Nephron (organoid): Measurements from ENCODE around the gene LMTK3.

Experiments used
- H3K27ac Mint-ChIP-seq, 3 experiments: 2 replicates each; pipeline ENCODE4 v1.8.0; 2020; ENCODE audit warnings: mixed read lengths in 3 of 3, mild to moderate bottlenecking in 2 of 3, moderate library complexity in 1 of 3
- H3K27me3 Mint-ChIP-seq: 2 replicates; pipeline ENCODE4 v1.8.0; 2021; ENCODE audit warnings: low read depth, mild to moderate bottlenecking, moderate library complexity, mixed read lengths
- H3K36me3 Mint-ChIP-seq: 2 replicates; pipeline ENCODE4 v1.8.0; 2020; ENCODE audit warnings: low read depth, mixed read lengths
- H3K4me1 Mint-ChIP-seq: 2 replicates; pipeline ENCODE4 v1.8.0; 2020; ENCODE audit warnings: mixed read lengths
- H3K4me3 Mint-ChIP-seq, 3 experiments: 2 replicates each; pipeline ENCODE4 v1.8.0; 2020; ENCODE audit warnings: mild to moderate bottlenecking in 3 of 3, mixed read lengths in 3 of 3, moderate library complexity in 2 of 3
- H3K9me3 Mint-ChIP-seq: 2 replicates; pipeline ENCODE4 v1.8.0; 2020; ENCODE audit warnings: mixed read lengths
- CTCF ChIP-seq, 3 experiments: fragments of 200-600 bp; sonication (generic); IDR thresholded peaks; one replicate each; pipeline ENCODE4 v1.5.0; 2021; ENCODE audit warnings: antibody characterized with exemption in 3 of 3; ENCODE audit not compliant: unreplicated experiment in 3 of 3

The LMTK3 gene

GRCh38 chr19:48549380-48549779, 37.7 kb upstream of the LMTK3 start:
- H3K9me3 Mint-ChIP-seq = no peaks in the 10 kb centered on the region

GRCh38 chr19:48548253-48548911, 36.7 kb upstream of the LMTK3 start:
- no peak overlapping the region for H3K27ac Mint-ChIP-seq
- peaks cover 16% of the 10 kb centered on the region for H3K27me3 Mint-ChIP-seq
- H3K9me3 Mint-ChIP-seq = no peaks in the 10 kb centered on the region
- H3K4me1 Mint-ChIP-seq = no peaks in the 10 kb centered on the region
- H3K4me3 Mint-ChIP-seq = no peak overlapping the region
- H3K36me3 Mint-ChIP-seq = no peaks in the 10 kb centered on the region
- TF ChIP-seq CTCF (IDR thresholded peaks at IDR 0.05; ENCODE audit: unreplicated experiment in 3 of 3) = no peak

More at GRCh38 chr19:48549380-48549779, 37.7 kb upstream of the LMTK3 start:
- peaks cover 19% of the 10 kb centered on the region for H3K27me3 Mint-ChIP-seq
- no peak overlapping the region for H3K4me3 Mint-ChIP-seq
- TF ChIP-seq CTCF (IDR thresholded peaks at IDR 0.05; ENCODE audit: unreplicated experiment in 3 of 3) = no peak
- no peak overlapping the region for H3K27ac Mint-ChIP-seq
- H3K4me1 Mint-ChIP-seq = no peaks in the 10 kb centered on the region
- no peaks in the 10 kb centered on the region for H3K36me3 Mint-ChIP-seq

- H3K27ac Mint-ChIP-seq = no peak overlapping the region
- H3K27me3 Mint-ChIP-seq = peaks cover 14% of the 10 kb centered on the region
- H3K4me1 Mint-ChIP-seq = peaks cover 4% of the 10 kb centered on the region
- H3K36me3 Mint-ChIP-seq = no peaks in the 10 kb centered on the region
- H3K4me3 Mint-ChIP-seq = no peak overlapping the region
- H3K9me3 Mint-ChIP-seq = no peaks in the 10 kb centered on the region
- no peak for TF ChIP-seq CTCF (IDR thresholded peaks at IDR 0.05; ENCODE audit: unreplicated experiment in 3 of 3)
Measured at GRCh38 chr19:48547722-48548121, 36.1 kb upstream of the LMTK3 start.

GRCh38 chr19:48544856-48545750, 33.5 kb upstream of the LMTK3 start:
- no peak overlapping the region for H3K4me3 Mint-ChIP-seq
- TF ChIP-seq CTCF (IDR thresholded peaks at IDR 0.05; ENCODE audit: unreplicated experiment in 3 of 3) = no peak
- H3K27me3 Mint-ChIP-seq = peaks cover 8% of the 10 kb centered on the region

GRCh38 chr19:48543121-48543710, 31.6 kb upstream of the LMTK3 start:
- no peak for TF ChIP-seq CTCF (IDR thresholded peaks at IDR 0.05; ENCODE audit: unreplicated experiment in 3 of 3)
- Mint-ChIP-seq H3K9me3 (no peaks in the 10 kb centered on the region), H3K4me1 (peaks cover 4% of the 10 kb centered on the region), H3K4me3 (no peak overlapping the region), H3K27ac (no peak overlapping the region), H3K36me3 (no peaks in the 10 kb centered on the region), H3K27me3 (peaks cover 13% of the 10 kb centered on the region)

More at GRCh38 chr19:48544856-48545750, 33.5 kb upstream of the LMTK3 start:
- Mint-ChIP-seq H3K36me3 (no peaks in the 10 kb centered on the region), H3K9me3 (no peaks in the 10 kb centered on the region), H3K4me1 (peaks cover 4% of the 10 kb centered on the region), H3K27ac (no peak overlapping the region)
